ENCODE results near the gene SUN2. TPM values are rescaled to one million over a fixed set of nuclear protein-coding genes. Genes with fewer than 3 reads are reported as not detected.

SUN2 gene
- total RNA-seq, 2 experiments from 2014 or later: 101 to 107 TPM

- POLR2A ChIA-PET: no interaction called here
- no peak for TF ChIP-seq CTCF (IDR thresholded peaks at IDR 0.05)
- Mint-ChIP-seq H3K27me3 (peaks cover 3% of the 10 kb centered on the region), H3K4me1 (ENCODE audit: low read depth) (peaks cover 23% of the 10 kb centered on the region), H3K9me3 (no peaks in the 10 kb centered on the region), H3K36me3 (ENCODE audit: low read depth) (no peaks in the 10 kb centered on the region), H3K4me3 (no peak overlapping the region), H3K27ac (no peak overlapping the region)
- intact Hi-C loops (cut with micrococcal nuclease): no loop called here
- CTCF ChIA-PET: no interaction called here
- DNase-seq: no peak
- ATAC-seq: no peak
These were observed 40.6 kb upstream of the SUN2 start for GRCh38 chr22:38796262-38796957.

- no peak overlapping the region for H3K4me3 Mint-ChIP-seq
- H3K27me3 Mint-ChIP-seq: peaks cover 3% of the 10 kb centered on the region
- no peak for TF ChIP-seq CTCF (IDR thresholded peaks at IDR 0.05)
- H3K36me3 Mint-ChIP-seq (ENCODE audit: low read depth): no peaks in the 10 kb centered on the region
- ATAC-seq (no peak), DNase-seq (no peak)
- CTCF ChIA-PET: interaction anchor here (1.5 kb wide), 1 partner anchor 74 kb away, joined by 4 read pairs; no protein-coding TSS in a partner anchor
- no peaks in the 10 kb centered on the region for H3K9me3 Mint-ChIP-seq
- H3K4me1 Mint-ChIP-seq (ENCODE audit: low read depth): peaks cover 23% of the 10 kb centered on the region
- no peak overlapping the region for H3K27ac Mint-ChIP-seq
- POLR2A ChIA-PET: interaction anchor here (0.6 kb wide), 1 partner anchor 483 kb away, joined by 3 read pairs; no protein-coding TSS in a partner anchor
- intact Hi-C loops (cut with micrococcal nuclease): no loop called here
These were observed 39.8 kb upstream of the SUN2 start for GRCh38 chr22:38795569-38795968.

GRCh38 chr22:38793721-38794466 is 38.1 kb upstream of the SUN2 start, which contains the start of gene DNAL4:
Gene DNAL4, minus strand, starts transcription at chr22:38794143. Its CDS starts 11,412 bp downstream, at chr22:38782731.
- DNase-seq (peak; percentile 97), ATAC-seq (peak; percentile 97)
- intact Hi-C loops (cut with micrococcal nuclease): no loop called here
- CTCF ChIA-PET: interaction anchor here (1.2 to 3.6 kb wide), 3 partner anchors 25 to 75 kb away, joined by 4 to 14 read pairs (median 4); no protein-coding TSS in a partner anchor
- TF ChIP-seq CTCF (IDR thresholded peaks at IDR 0.05): no peak
- H3K4me1 Mint-ChIP-seq (ENCODE audit: low read depth): peaks cover 23% of the 10 kb centered on the region
- peak within 1 kb of the TSS; percentile 85 for H3K4me3 Mint-ChIP-seq
- H3K27ac Mint-ChIP-seq: peak within 1 kb of the TSS; percentile 82
- H3K36me3 Mint-ChIP-seq (ENCODE audit: low read depth): no peaks in the 10 kb centered on the region
- POLR2A ChIA-PET: interaction anchor here (1.0 to 1.3 kb wide), 2 partner anchors 11 to 49 kb away, joined by 3 read pairs; no protein-coding TSS in a partner anchor
- peaks cover 3% of the 10 kb centered on the region for H3K27me3 Mint-ChIP-seq
- no peaks in the 10 kb centered on the region for H3K9me3 Mint-ChIP-seq

GRCh38 chr22:38793317-38793716 is 37.5 kb upstream of the SUN2 start:
- ChIA-PET POLR2A (interaction anchor here (1.3 kb wide), 1 partner anchor 10 kb away, joined by 3 read pairs; no protein-coding TSS in a partner anchor), CTCF (interaction anchor here (0.9 to 3.6 kb wide), 3 partner anchors 24 to 50 kb away, joined by 3 to 14 read pairs (median 4); no protein-coding TSS in a partner anchor)
- H3K36me3 Mint-ChIP-seq (ENCODE audit: low read depth): no peaks in the 10 kb centered on the region
- intact Hi-C loops (cut with micrococcal nuclease): no loop called here
- no peaks in the 10 kb centered on the region for H3K9me3 Mint-ChIP-seq
- no peak for TF ChIP-seq CTCF (IDR thresholded peaks at IDR 0.05)
- peaks cover 17% of the 10 kb centered on the region for H3K4me1 Mint-ChIP-seq (ENCODE audit: low read depth)
- peak overlapping the region; percentile 82 for H3K27ac Mint-ChIP-seq
- peak overlapping the region; percentile 85 for H3K4me3 Mint-ChIP-seq
- ATAC-seq: no peak
- H3K27me3 Mint-ChIP-seq: peaks cover 3% of the 10 kb centered on the region
- DNase-seq: no peak

All from activated CD8-positive, alpha-beta T cell treated with anti-CD3 and anti-CD28 coated beads for 36 hours (primary cell).